ENCODE results near the gene FIBCD1.

- no peak for TF ChIP-seq POLR2A (IDR thresholded peaks at IDR 0.05)
- TF ChIP-seq CTCF (IDR thresholded peaks at IDR 0.05), result no peak
Measured at GRCh38 chr9:130957451-130958203, 18.6 kb upstream of the FIBCD1 start.
